Activated effector memory CD4-positive, alpha-beta T cell treated with anti-CD3 and anti-CD28 coated beads, Interleukin-2, amount 50 U/mL, for 16 hours (primary cell): ENCODE data around the gene VOPP1.

Experiments used
- DNase-seq: peaks from one replicate; pipeline ENCODE4 v3.0.0-alpha.2; 2020

Gene VOPP1

DNA sequence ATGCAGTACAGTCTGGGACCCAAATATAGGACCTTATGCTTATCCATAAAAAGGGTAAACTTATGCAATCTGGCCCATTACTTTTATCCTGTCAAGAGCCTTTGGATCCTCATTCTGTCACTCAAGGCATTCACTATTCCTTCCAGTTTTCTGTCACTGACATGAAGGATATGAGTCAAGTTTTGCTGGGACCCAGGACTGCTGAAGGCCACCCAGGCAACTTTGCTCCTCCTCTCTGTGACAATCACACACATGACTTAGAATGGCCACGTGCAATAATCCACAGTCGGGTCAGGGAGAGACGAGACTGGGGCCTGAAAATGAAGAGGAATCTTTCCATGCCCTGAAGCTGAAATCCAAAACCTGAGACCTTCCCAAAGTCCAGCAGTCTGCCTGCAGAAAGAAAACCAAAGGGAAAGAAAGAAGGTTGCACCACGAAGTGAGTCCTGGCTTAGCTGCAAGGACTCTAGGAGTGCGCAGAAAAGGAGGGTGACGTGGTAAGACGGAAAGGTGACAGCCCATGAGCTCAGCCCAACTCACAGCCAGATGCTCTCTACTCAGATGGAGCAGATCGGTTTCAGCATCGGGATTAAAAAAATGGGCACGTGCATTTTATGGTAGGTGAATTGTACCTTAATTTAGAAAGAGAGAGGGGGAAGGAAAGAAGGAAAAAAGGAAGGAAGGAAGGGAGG, 67.2 kb downstream of the VOPP1 start:
- no peak for DNase-seq

DNA sequence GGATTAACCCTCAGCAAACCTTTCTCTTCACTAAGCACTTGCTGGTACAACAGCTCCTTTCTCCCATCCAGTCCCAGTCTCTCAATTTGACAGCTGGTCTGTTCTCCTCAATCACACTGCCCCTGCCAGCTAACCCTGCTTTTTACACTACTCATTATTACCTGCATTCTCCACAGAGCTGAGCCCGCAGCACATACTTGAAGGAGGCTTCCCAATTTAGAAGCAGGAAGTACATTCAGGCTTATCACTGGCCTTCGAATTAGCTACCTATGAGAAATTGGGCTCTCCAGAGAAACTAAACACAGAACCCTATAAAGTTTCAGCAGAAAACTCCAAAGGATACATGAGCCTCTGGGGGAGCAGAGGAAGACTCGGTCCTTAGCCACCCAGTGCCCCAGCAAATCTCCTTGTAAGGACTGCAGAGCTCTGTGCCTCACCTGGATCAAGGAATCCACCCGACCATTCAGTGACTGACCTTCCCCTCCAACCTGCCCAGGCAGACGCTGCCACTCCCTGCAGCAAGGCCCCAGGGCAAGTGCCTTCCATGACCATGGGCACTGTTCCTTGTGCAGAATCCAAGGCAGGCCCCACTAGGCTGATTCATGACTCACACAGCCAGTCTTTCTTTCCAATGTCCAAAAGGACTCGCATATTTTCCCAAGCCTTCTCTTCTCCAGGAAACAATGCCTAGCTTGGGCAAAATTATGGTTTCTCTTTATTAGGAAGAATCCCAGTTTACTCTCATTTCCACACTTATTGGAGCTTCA, 68.0 kb downstream of the VOPP1 start:
- DNase-seq = no peak

DNA sequence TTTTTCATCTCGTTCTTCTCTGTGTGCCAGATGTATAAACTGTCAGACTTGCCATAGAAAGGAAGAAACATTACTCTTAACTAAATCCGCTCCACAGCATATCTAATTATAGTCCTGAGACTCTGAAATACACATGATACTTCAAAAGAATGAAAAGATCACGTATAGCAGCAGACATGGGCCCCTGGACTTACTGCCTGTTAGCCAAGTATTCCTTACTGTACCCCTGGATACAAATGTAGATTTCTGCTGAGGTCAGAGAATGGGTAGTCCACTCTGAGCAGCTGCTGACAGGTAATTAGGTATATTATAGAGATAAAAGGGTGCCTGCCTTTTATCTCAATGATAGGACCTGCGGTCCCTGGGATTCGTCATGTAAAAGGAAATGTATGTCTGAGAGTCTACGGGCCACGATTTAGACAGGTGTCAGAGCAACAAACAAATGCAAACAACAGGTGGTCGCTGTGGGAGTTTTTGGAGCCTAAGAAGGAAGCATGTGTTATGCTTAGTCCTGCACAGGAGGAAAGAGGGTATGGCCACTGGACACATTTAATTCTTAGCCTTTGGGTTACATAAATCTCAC, 69.4 kb downstream of the VOPP1 start:
- no peak for DNase-seq

DNA sequence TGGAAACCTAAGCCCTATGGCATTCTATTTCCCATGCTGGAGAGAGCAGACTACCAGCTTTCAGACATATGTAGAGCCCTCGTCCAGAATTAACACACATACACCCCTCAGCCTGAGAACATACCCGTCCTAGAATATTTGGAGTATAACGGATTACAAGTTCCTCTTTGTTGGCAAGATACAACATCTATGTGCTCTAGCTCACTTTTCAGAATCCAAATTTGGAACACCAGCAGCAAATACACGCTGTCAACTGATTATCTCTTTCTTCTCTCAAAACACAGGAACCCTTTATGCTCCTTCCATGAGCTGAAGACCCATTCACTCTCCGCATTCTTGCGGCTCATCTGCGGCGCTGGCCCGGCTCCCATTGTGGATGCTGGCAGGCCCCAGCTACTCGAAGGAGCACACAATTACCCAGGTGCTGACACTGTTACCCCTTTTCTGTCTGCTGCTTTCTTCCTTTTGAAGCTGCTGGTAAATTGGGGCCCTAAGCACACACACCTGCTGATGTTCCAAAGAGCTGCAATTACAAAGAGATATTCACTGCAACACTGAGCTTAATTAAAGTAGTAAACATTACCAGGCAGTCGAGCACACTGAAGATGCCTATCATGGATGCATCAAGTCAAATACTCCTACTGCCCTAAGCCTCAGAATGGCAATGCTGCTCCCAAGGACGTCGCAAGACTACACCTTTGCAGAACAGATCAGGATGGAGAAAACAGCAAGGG, 70.0 kb downstream of the VOPP1 start:
- DNase-seq = no peak

DNA sequence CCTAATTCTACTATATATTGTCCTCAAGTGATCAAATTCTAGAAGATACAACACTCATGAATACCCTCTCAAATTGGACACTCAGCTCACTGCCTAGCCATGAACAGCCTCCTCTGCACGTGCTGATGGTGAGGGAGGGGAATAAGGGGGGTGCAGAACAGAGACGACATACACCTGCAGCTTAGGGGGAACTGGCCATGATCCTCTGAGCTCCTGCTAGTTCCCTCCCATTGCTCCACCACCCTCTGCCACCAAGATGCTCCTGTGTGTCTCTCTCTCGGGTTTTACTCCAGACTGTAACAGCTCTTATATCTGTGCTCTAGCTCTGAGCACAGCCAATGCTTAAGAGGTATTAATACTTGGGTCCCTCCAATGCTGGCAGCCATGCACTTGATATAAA, 70.7 kb downstream of the VOPP1 start:
- no peak for DNase-seq

DNA sequence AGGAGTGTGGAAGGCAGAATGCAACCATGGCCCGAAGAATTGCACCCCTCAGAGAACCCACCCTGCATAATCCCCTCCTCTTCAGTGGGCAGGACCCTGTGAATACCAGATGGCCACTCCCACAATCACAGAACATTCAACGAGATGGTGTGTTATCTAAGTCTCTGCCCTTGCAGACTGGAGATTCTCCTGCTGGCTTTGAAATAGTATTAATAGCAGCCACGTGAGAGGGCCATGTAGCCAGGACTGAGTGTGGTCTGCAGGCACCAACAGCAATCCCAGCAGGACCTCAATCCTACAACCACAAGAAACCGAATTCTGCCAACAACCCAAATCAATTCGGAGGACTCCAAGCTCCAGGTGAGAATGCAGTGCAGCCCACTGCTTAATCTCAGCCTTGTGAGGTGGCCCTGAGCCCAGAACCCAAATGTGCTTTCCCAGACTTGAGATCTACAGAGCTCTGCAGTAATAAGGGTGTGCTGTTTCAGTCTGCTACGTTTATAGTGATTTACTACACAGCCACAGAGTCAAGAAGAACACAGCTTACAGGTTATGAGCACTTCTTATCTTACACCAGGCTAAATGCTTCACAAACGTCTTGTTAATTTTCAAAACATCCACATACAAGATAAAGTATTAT, 72.1 kb downstream of the VOPP1 start:
- no peak for DNase-seq

DNA sequence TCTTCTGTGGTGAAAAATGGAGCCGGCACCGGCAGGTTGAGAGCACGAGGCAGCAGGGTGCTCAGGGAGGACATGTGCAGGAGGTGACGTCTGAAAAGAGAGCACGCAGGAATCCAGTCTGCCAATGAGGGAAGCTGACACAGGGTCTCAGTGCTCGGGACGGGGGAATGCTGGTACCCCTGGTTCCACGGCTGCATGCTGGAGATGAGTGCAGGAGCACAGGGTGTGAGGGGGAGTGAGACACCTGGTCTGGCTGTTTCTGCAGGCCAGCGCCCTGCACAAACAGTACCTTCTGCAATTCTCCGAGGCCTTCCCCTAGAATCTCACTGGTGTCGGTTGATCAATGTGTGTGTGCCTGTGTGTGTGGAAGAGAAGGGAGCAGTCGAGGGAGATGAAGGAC, 72.7 kb downstream of the VOPP1 start:
- DNase-seq = no peak

DNA sequence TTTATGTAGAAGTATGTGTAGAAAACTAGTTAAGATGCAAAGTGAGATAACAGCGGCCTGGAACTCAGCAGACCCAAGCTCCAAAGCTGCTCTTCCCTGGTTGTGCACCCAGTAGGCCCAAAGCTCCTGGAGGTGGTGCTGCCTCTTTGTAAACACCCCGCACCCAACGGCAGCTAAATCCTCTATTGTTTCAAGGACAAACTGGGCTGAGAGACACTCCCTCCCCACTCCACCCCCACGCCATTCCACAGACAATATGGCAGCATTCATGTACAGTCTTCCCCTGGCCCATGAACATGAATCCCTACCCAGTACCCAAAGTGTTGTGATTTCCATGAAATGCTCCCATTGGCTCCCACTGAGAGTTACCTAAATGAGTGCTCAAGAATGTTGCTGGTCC, 73.5 kb downstream of the VOPP1 start:
- no peak for DNase-seq

DNA sequence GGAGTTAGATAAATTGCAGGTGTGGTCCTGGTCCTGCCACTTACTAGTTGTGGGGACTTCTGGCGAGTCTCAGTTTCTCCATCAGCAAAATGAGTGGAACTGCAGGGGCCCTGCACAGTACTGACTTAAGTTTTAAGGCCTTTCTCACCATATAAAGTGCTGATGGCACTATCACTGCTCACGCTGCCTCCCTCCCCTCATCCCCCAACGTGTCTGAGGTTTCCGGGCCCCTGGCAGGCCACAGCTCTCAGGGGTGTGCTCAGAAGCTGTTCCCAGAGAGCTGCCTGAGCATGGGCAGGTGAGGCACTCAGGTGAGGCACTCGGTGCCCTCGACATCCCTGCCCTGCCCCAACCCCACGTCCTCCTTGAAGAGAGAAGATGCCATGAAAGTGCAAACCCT, 74.2 kb downstream of the VOPP1 start:
- DNase-seq = no peak

DNA sequence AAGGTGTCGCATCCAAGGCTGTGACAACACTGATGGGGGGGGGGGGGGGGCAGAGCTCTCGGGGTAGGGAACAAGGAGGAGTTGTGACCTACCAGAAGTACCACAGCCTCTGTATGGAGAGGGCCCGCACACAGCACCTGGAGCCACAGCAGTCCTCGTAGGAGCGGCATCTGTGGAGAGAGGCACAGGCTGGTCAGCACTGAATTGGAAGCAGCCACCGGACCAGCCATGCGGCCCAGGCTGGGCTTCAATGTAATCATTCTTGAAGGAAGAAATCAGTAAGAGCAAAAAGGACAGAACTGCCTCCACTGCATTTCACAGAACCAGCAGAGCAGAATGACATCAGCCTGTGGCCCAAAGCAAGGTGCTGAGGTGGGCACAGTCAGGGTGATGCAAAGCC, 74.8 kb downstream of the VOPP1 start:
- DNase-seq = no peak

DNA sequence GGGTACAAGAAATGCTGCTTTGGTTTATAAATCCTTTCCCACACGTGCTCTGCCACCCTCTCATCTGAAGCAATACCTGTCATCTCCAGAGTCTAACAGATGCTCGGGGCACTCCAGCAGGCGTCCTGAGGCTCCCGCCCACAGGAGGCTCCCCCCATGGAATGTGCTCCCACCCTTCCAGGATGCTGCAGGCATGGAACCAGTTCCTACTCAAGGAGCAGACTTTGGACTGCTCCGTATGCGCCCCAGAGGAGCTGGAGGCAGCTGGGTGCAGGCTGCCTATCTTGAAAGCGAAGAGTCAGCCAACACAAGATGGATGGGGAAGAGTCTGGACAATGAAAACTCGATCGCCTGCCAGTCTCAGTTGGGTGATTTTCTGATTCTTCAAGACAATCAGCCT, 75.4 kb downstream of the VOPP1 start:
- no peak for DNase-seq

DNA sequence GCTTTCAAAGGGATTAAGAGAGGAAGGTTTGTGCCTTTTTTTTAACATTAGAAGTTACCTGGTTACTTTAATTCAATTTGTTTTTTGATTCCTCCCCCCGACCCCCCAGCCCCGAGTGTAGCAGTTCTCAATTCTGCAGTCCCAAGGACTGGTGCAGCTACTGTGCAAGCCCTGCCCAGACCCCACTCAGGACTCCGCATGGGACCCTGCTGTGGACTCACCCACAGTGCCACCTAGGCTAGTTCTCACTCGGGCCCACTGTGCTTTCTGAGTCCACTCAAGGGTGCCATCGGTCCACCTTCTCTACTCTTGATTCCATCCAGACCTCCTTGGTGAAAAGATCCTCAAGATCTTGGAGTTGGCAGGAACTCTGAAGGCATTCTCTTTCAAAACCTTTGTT, 77.4 kb downstream of the VOPP1 start:
- no peak for DNase-seq

DNA sequence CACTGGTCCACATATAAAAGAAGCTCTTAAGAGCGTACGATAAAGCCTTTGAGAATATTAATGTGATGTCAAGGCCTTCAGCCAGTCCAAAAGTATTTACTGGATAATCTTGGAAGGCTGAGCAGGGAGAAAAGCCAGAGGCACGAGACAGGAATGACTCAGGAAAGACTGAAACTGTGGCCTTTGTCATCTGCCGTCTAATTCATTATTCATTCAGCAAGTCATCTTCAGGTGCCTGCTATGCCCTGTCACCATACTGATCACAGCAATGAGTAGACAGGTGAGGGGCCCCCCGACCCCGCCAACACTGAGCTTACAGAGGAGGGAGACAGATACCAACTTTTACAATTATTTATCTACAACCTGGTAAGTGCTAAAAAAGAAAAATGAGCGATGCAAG, 78.9 kb downstream of the VOPP1 start:
- no peak for DNase-seq

DNA sequence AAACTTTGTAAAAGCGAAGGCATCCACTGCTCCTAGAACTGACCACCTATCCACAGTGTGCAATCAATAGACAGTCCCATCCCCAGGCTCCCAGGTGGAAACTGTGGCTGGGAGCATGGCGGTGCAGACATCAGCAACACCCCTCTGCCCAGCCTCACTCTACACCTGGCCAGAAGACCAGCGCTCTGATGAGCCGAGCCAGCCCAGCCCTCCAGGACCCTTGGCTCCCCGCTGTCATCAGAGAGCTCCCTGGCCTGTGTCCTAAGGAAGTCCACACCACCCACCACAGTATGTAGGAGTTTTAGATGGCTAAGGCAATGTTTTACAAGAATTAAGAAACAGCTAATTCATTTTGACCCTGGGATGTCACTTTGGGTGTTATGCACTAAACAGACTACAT, 81.0 kb downstream of the VOPP1 start:
- DNase-seq = no peak

DNA sequence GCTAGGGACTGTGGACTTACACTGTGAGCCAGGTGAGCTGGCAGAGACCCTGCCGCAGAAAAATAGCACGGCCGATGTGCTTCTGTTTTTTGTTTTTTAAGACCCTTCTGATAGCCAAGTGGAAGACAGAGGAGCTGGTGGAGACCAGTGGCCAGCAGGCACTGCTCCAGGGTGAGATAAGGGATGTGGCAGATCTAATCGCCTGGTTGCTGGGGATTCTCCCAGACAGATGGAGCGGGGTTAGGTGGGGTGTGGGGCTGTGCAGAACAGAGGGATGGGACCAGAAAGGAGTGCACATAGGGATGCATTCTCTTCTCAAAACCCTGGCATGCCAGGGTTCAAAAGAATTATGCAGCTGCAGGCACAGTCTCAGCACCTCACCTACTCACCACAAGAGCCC, 82.2 kb downstream of the VOPP1 start:
- DNase-seq = no peak

DNA sequence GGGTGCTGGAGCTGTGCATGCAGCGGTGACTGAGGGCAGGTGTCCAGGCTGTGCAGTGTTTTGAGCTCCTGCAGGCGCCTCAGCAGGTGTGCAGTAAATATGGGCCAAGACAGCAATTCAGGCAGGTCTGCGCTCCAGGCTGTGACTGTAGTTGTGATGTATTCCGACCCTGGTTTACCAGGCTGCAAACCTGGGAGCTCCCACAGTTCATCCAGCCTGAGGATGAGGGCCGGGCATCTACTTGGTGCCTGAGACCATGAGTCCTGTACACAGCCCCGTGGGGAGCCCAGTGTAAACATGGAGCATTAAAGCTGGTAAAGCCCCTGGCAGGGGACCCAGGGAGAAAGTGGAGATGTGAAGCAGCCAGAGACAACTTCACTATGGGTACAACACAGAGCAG, 82.8 kb downstream of the VOPP1 start:
- no peak for DNase-seq

DNA sequence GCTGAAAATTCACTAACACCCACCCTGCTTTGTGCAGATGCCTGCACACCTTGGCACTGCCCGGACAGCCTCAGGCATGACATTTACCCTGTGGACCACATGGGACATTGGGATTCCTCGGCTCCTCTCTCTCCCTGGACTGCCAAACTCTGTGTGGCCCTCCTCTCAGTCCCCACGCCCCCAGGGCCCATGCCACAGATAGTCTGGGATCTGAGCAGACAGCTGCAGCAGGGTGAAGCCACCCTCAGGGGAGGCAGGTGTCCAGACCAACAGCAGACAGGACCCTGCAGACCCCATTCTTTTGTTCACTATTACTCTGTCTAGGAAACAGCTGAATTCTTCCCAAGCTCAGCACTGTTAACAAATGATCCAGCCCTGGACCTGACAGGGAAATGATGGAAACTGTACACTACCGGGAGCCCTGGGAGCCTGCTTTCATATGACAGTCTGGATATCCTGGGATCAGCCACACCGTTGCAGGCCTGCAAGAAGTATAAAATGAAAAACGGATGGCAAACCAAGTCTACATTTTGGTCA, 83.4 kb downstream of the VOPP1 start:
- DNase-seq = no peak

DNA sequence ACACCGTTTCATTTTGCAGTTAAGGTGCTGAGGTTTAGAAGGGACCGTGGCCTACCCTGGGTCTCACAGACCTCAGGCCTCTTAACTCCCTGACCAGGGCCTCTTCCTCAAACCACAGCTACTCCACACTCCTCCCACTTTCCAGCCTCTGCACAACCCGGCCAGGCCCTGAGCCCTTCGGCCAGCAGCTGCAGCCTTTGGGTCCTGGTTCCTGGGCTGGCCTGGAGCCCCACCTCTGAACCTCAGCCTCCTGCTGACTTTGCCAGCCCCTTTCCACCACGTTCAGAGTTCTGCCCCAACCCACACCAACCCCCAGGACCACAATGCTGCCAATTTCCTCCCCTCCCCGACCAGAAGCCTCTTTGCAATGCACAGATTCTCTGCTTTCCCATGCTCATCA, 84.1 kb downstream of the VOPP1 start:
- DNase-seq = no peak

DNA sequence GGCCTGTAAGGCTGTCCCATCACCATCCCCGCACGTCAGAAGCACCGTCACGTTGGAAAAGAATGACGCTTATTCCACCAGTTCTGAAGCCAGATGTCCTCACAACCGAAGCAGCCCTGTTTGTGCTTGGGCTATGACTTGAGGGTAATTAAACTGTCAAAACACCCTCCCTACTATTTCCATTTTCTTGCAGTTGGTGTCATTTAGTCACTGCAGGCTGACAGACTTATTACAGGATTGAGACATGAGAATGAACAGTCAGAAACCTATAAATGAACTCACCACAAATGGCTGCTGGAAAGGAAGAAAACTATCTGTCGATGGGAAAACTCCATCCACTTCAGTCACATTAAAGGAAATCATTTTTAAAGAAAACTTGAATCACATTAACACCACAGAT, 85.3 kb downstream of the VOPP1 start:
- DNase-seq = no peak

DNA sequence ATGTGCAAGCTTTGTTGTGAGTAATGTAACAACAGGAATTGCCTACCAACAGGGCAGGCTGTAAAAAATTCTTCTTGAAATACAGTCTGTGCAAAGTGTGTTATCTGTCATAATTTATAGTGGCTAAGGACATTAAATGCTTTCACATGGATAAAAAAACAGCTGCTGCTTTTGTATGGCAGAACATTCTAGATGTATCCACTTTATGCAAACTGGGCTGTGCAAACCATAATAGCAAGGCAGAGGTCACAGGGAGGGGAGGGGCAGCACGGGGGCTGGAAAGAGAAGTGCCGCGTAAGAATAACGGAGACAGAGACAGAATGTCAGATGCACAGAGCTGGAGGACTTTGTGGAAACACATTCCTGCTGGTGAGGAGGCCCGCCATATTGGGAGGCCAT, 86.1 kb downstream of the VOPP1 start:
- DNase-seq = no peak

DNA sequence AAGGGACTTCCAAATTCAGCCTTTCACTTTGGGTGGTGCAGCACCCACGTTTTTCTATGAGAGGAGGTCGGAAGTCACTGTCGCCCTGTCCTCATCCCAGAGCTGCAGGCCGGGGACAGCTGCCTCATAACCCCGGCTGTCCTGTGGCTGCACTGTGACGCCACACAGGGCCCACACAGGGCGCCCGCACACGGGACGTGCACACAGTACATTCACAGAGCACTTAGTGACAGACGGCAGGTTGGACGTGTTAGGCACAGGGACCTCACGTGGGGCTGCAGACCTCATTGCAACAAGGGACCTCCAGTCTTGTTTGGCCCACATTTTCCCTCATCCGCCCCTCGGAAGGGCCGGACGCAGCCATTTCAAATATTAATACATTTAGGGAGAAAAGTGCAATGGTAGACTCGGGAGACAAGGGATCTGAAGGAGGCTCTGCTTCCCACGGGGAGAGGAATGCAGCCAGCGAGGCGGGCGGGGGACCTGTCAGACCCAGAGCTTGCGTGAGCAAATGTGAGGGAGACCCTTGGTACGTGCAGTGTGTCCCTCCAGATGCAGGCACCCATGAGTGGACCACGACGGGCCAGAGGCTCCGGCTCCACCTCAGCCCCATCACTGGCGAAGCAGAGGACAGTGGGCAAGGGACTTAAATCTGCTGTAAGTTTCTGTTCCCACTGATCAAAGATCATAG, 86.7 kb downstream of the VOPP1 start:
- no peak for DNase-seq

DNA sequence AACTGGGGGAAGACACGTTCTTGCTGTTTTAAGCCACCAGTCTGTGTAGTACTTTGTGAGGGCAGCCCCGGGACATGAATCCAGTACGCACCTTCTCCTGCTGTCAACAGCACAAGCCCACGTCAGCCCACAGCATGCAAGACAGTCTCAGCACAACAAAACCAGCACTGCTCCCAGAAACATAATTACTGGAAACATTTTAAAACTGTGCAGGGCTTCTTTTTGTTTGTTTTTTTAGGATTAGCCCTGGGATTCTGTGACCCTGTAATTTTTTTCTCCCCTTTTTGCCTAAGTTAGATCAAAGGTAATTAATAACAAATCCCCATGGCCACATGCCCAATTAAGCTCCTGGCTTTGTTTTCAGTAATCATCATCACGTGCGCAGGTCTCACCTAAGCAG, 87.5 kb downstream of the VOPP1 start:
- no peak for DNase-seq
